ENCODE results near the gene BRCC3.

BRCC3 gene

DNA sequence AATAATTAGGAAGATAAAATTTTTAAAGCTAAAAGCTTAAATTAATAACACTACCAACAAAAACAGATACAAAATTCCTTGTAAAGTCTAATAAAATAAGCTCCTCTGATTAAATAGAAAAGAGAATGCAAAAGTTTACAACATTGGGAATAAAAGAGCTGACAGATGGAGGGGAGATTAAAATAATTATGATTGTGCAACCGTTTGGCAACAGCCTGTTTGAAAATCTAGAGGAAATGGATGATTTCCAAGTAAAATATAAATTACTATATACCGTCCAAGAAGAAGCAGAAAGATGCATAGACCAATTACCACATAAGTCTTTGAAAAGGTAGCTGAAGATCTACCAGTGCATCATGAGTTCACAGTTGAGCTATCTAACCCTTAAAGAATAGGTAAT is 98.6 kb downstream of the BRCC3 start:
- no peak for FAIRE-seq
- TF ChIP-seq POLR2A (IDR thresholded peaks at IDR 0.05; ENCODE audit: low read depth, low read length) (no peak), TAF1 (IDR thresholded peaks at IDR 0.05; ENCODE audit: borderline replicate concordance, low read depth, low read length) (no peak), POLR2AphosphoS5 (IDR thresholded peaks at IDR 0.05; ENCODE audit: low read depth, low read length) (no peak)
- no peak for DNase-seq (ENCODE audit: insufficient read length)
